Measurements from ENCODE around the gene RGS1. TPM values are rescaled to one million over a fixed set of nuclear protein-coding genes. Genes with fewer than 3 reads are reported as not detected.

RGS1 gene
- total RNA-seq, 1 experiment from 2014 or later, result not detected

DNA sequence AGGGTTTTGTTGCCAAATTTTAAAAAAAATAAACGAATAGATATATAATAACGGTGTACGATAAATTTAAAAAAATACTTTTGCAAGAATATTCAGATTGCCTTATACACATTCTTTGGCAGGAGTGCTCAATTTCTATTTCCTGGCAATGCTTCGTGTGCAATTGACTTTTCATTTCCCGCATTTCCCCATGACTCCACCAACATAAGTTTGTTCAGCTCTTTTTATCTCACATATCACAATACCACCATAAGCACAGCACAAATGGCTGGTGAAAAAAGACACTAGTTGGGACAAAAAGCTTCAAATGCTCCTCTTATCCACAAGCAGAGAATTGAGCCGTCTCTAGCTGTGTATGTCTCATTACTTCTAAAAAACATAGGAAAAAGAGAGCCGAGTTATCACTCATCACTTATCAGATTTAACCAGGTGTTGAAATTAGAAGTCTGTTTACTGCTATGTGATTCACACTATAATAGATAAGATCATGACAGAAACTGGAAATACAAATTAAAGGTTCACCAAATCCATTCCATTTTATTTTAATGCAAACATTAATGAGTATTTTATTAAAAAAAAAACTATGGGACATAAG lies 28.9 kb upstream of the RGS1 start:
- Histone ChIP-seq H4K20me1 (ENCODE audit: insufficient read depth) (no peaks in the 10 kb centered on the region), H3K36me3 (ENCODE audit: low read depth) (no peaks in the 10 kb centered on the region), H3K9me2 (ENCODE audit: insufficient read depth) (0 out of 2 replicates have a peak, but pooled peaks cover 9% of the 10 kb centered on the region), H3F3A (ENCODE audit: insufficient read depth, low read depth) (peaks cover 15% of the 10 kb centered on the region), H3K9me3 (ENCODE audit: insufficient read depth, low read depth) (peaks cover 4% of the 10 kb centered on the region; the same call in 1 of the 2 replicates), H2AFZ (0 out of 2 replicates have a peak overlapping the region, but pooled peaks have one; percentile 22), H3K4me1 (replicated peaks; ENCODE audit: insufficient read depth) (peaks cover 48% of the 10 kb centered on the region), H3K4me2 (peak overlapping the region; percentile 32; the same call in 1 of the 2 replicates), H3K79me2 (ENCODE audit: low read depth) (no peaks in the 10 kb centered on the region), H3K27me3 (ENCODE audit: insufficient read depth, low read depth) (no peaks in the 10 kb centered on the region), H3K4me3 (no peak overlapping the region), H3K27ac (no peak overlapping the region)
- ChIA-PET POLR2A (ENCODE audit: unreplicated experiment) (no interaction called here), CTCF (no interaction called here)
- DNase-seq, result peak in 1 of 2 experiments; percentile 56
- intact Hi-C loops (cut with micrococcal nuclease; ENCODE audit: unreplicated experiment), result loop anchor here (5.0 kb wide), 1 partner anchor 59 kb away; no protein-coding TSS in a partner anchor
- no TSS peak for BruUV-seq (replicated peaks)
- TF ChIP-seq, protein P1, sequence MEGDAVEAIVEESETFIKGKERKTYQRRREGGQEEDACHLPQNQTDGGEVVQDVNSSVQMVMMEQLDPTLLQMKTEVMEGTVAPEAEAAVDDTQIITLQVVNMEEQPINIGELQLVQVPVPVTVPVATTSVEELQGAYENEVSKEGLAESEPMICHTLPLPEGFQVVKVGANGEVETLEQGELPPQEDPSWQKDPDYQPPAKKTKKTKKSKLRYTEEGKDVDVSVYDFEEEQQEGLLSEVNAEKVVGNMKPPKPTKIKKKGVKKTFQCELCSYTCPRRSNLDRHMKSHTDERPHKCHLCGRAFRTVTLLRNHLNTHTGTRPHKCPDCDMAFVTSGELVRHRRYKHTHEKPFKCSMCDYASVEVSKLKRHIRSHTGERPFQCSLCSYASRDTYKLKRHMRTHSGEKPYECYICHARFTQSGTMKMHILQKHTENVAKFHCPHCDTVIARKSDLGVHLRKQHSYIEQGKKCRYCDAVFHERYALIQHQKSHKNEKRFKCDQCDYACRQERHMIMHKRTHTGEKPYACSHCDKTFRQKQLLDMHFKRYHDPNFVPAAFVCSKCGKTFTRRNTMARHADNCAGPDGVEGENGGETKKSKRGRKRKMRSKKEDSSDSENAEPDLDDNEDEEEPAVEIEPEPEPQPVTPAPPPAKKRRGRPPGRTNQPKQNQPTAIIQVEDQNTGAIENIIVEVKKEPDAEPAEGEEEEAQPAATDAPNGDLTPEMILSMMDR (conservative IDR thresholded peaks at IDR 0.05), result no peak
- no peak for TF ChIP-seq EZH2 (IDR thresholded peaks at IDR 0.05; ENCODE audit: low read depth)

DNA sequence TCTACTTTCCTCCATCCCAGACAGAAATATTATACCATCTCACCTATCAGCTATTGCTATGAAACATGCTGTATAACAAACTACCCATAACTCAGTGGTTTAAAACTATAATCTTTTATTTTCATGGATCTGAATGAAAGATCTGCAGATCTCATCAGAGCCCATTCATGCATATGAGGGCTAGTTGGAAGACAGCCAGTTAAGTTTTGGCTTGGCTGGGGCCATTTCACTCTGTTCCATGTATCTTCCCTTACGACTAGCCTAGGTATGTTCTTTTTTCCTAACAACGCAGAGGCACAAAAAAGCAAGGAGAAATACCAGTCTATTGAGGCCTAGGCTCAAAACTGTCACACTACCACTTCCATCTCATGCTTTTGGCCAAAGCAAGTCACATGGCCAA lies 28.1 kb upstream of the RGS1 start:
- Histone ChIP-seq H3K4me2 (no peak overlapping the region), H3K4me3 (no peak overlapping the region), H2AFZ (no peak overlapping the region), H3K9me3 (ENCODE audit: insufficient read depth, low read depth) (peaks cover 4% of the 10 kb centered on the region; the same call in 1 of the 2 replicates), H4K20me1 (ENCODE audit: insufficient read depth) (no peaks in the 10 kb centered on the region), H3K27me3 (ENCODE audit: insufficient read depth, low read depth) (no peaks in the 10 kb centered on the region), H3K4me1 (replicated peaks; ENCODE audit: insufficient read depth) (peaks cover 48% of the 10 kb centered on the region), H3K27ac (no peak overlapping the region), H3K79me2 (ENCODE audit: low read depth) (no peaks in the 10 kb centered on the region), H3K36me3 (ENCODE audit: low read depth) (no peaks in the 10 kb centered on the region), H3F3A (ENCODE audit: insufficient read depth, low read depth) (peaks cover 15% of the 10 kb centered on the region), H3K9me2 (ENCODE audit: insufficient read depth) (0 out of 2 replicates have a peak, but pooled peaks cover 9% of the 10 kb centered on the region)
- no peak for TF ChIP-seq EZH2 (IDR thresholded peaks at IDR 0.05; ENCODE audit: low read depth)
- TF ChIP-seq, protein P1 (conservative IDR thresholded peaks at IDR 0.05), result no peak
- no TSS peak for BruUV-seq (replicated peaks)
- CTCF ChIA-PET, result no interaction called here
- DNase-seq, result no peak
- POLR2A ChIA-PET (ENCODE audit: unreplicated experiment), result no interaction called here
- intact Hi-C loops (cut with micrococcal nuclease; ENCODE audit: unreplicated experiment), result loop anchor here (5.0 kb wide), 1 partner anchor 60 kb away; no protein-coding TSS in a partner anchor

DNA sequence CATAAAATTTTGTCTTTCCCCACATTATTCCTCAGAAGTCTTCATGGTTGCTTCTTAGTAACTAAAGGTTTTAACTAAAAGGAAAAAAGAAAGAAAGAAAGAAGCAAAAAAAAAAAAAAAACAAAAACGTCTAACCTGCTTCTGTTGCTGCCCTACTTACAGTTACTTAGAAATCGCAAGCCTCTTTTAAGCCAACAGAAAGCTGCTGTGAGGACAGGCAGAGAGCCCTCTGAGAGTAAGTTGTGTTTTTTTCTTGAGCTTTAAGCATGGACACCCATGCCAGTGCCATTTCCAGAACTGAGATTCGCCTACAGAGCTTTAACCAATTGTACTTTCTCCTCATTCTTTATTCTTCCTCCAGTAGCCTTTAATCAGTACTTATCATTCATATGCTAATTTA lies 25.6 kb upstream of the RGS1 start:
- no peak for DNase-seq
- H3K27ac ChIP-seq, result peak overlapping the region; percentile 46

More for the DNA sequence above, 25.6 kb upstream of the RGS1 start:
- BruUV-seq (replicated peaks), result no TSS peak
- TF ChIP-seq EZH2 (IDR thresholded peaks at IDR 0.05; ENCODE audit: low read depth), result no peak
- TF ChIP-seq, protein P1 (conservative IDR thresholded peaks at IDR 0.05), result no peak
- Histone ChIP-seq H3K27me3 (ENCODE audit: insufficient read depth, low read depth) (no peaks in the 10 kb centered on the region), H3K36me3 (ENCODE audit: low read depth) (no peaks in the 10 kb centered on the region), H3K9me3 (ENCODE audit: insufficient read depth, low read depth) (peaks cover 4% of the 10 kb centered on the region; the same call in 1 of the 2 replicates), H2AFZ (0 out of 2 replicates have a peak overlapping the region, but pooled peaks have one; percentile 31), H3F3A (ENCODE audit: insufficient read depth, low read depth) (peaks cover 15% of the 10 kb centered on the region), H3K9me2 (ENCODE audit: insufficient read depth) (0 out of 2 replicates have a peak, but pooled peaks cover 9% of the 10 kb centered on the region), H3K4me1 (replicated peaks; ENCODE audit: insufficient read depth) (peaks cover 44% of the 10 kb centered on the region), H3K79me2 (ENCODE audit: low read depth) (no peaks in the 10 kb centered on the region), H3K4me2 (peak overlapping the region; percentile 34; the same call in 1 of the 2 replicates), H4K20me1 (ENCODE audit: insufficient read depth) (no peaks in the 10 kb centered on the region), H3K4me3 (no peak overlapping the region)
- POLR2A ChIA-PET (ENCODE audit: unreplicated experiment), result no interaction called here
- intact Hi-C loops (cut with micrococcal nuclease; ENCODE audit: unreplicated experiment), result loop anchor here (5.0 kb wide), 1 partner anchor 63 kb away; no protein-coding TSS in a partner anchor
- CTCF ChIA-PET, result no interaction called here

Measured in PC-9 (cell line).